H9 (cell line): ENCODE data around the gene DOCK2. TPM values are rescaled to one million over a fixed set of nuclear protein-coding genes. Genes with fewer than 3 reads are reported as not detected.

ENCODE experiments used
- DNase-seq: peaks from one replicate; pipeline ENCODE4 v3.0.0-alpha.2; 2017
- H2AFZ ChIP-seq: one replicate; pipeline ENCODE4 v1.6.1; 2013; ENCODE audit warnings: mild to moderate bottlenecking, low read length, control low read depth, moderate library complexity
- H2AK5ac ChIP-seq: 2 replicates; pipeline ENCODE4 v1.6.1; 2013; ENCODE audit warnings: low read length, control low read depth, mixed read lengths; ENCODE audit not compliant: insufficient read length
- H2BK120ac ChIP-seq: one replicate; pipeline ENCODE4 v1.6.1; 2013; ENCODE audit warnings: low read depth, mild to moderate bottlenecking, low read length, control low read depth, inconsistent platforms; ENCODE audit not compliant: poor library complexity, severe bottlenecking
- H2BK12ac ChIP-seq: 2 replicates; pipeline ENCODE4 v1.6.1; 2013; ENCODE audit warnings: low read length, control low read depth, mixed read lengths, low read depth; ENCODE audit not compliant: insufficient read length
- H2BK15ac ChIP-seq: 2 replicates; pipeline ENCODE4 v1.6.1; 2013; ENCODE audit warnings: low read depth, low read length, control low read depth
- H2BK20ac ChIP-seq: one replicate; pipeline ENCODE4 v1.6.1; 2013; ENCODE audit warnings: low read depth, mild to moderate bottlenecking, low read length, control low read depth, inconsistent platforms; ENCODE audit not compliant: poor library complexity, severe bottlenecking
- H2BK5ac ChIP-seq: 2 replicates; pipeline ENCODE4 v1.6.1; 2013; ENCODE audit warnings: low read length, control low read depth, mixed read lengths; ENCODE audit not compliant: insufficient read length
- H3K14ac ChIP-seq: 2 replicates; pipeline ENCODE4 v1.6.1; 2013; ENCODE audit warnings: low read length, control low read depth; ENCODE audit not compliant: insufficient read depth
- H3K18ac ChIP-seq: 2 replicates; pipeline ENCODE4 v1.6.1; 2013; ENCODE audit warnings: low read depth, mild to moderate bottlenecking, mixed read lengths, low read length, control low read depth; ENCODE audit not compliant: insufficient read length
- H3K23ac ChIP-seq: 2 replicates; pipeline ENCODE4 v1.6.1; 2013; ENCODE audit warnings: low read length, control low read depth, mixed read lengths, low read depth; ENCODE audit not compliant: insufficient read length
- H3K23me2 ChIP-seq: 2 replicates; pipeline ENCODE4 v1.6.1; 2013; ENCODE audit warnings: low read depth, mild to moderate bottlenecking, mixed read lengths, low read length, control low read depth; ENCODE audit not compliant: insufficient read length, poor library complexity, severe bottlenecking
- H3K27ac ChIP-seq: 2 replicates; pipeline ENCODE4 v1.5.1; 2013; ENCODE audit warnings: low read length, control low read depth, mixed read lengths, low read depth; ENCODE audit not compliant: insufficient read length
- H3K27me3 ChIP-seq: 2 replicates; pipeline ENCODE4 v1.6.1; 2013; ENCODE audit warnings: low read length, control low read depth, inconsistent platforms; ENCODE audit not compliant: insufficient read depth
- H3K4ac ChIP-seq: 2 replicates; pipeline ENCODE4 v1.6.1; 2013; ENCODE audit warnings: low read depth, mild to moderate bottlenecking, control low read depth, inconsistent platforms, low read length, moderate library complexity
- H3K4me1 ChIP-seq: 2 replicates; pipeline ENCODE4 v1.6.1; 2013; ENCODE audit warnings: low read length, control low read depth, inconsistent platforms; ENCODE audit not compliant: insufficient read depth
- H3K4me2 ChIP-seq: 2 replicates; pipeline ENCODE4 v1.6.1; 2013; ENCODE audit warnings: low read length, control low read depth, mixed read lengths; ENCODE audit not compliant: insufficient read length, insufficient read depth
- H3K56ac ChIP-seq: 2 replicates; pipeline ENCODE4 v1.6.1; 2013; ENCODE audit warnings: low read depth, mild to moderate bottlenecking, mixed read lengths, low read length, control low read depth; ENCODE audit not compliant: insufficient read length
- H3K79me1 ChIP-seq: 2 replicates; pipeline ENCODE4 v1.6.1; 2013; ENCODE audit warnings: low read depth, mild to moderate bottlenecking, moderate library complexity, low read length, control low read depth, inconsistent platforms; ENCODE audit not compliant: insufficient read depth, poor library complexity, severe bottlenecking
- H3K79me2 ChIP-seq: 2 replicates; pipeline ENCODE4 v1.6.1; 2013; ENCODE audit warnings: low read length, control low read depth, inconsistent platforms; ENCODE audit not compliant: insufficient read depth
- H3K9ac ChIP-seq: 2 replicates; pipeline ENCODE4 v1.6.1; 2013; ENCODE audit warnings: low read length, control low read depth, mixed read lengths; ENCODE audit not compliant: insufficient read length; ENCODE audit errors: extremely low read depth
- H3K9me3 ChIP-seq: one replicate; pipeline ENCODE4 v1.6.1; 2013; ENCODE audit warnings: low read depth, low read length, inconsistent platforms; ENCODE audit not compliant: control insufficient read depth
- H3T11ph ChIP-seq: one replicate; pipeline ENCODE4 v1.6.1; 2013; ENCODE audit warnings: mild to moderate bottlenecking, low read length, control low read depth, inconsistent platforms
- H4K20me1 ChIP-seq: one replicate; pipeline ENCODE4 v1.6.1; 2013; ENCODE audit not compliant: control insufficient read depth, insufficient read length, insufficient read depth
- H4K5ac ChIP-seq: 2 replicates; pipeline ENCODE4 v1.6.1; 2013; ENCODE audit warnings: low read depth, mild to moderate bottlenecking, mixed read lengths, low read length, control low read depth; ENCODE audit not compliant: insufficient read length
- H4K8ac ChIP-seq: replicated peaks from 2 replicates; pipeline ENCODE4 v1.6.1; 2013; ENCODE audit warnings: low read length, control low read depth, mixed read lengths, low read depth; ENCODE audit not compliant: insufficient read length
- H4K91ac ChIP-seq: 2 replicates; pipeline ENCODE4 v1.6.1; 2013; ENCODE audit warnings: low read depth, mild to moderate bottlenecking, moderate library complexity, mixed read lengths, low read length, control low read depth; ENCODE audit not compliant: insufficient read length
- H3K27ac Mint-ChIP-seq, 3 experiments: 2 replicates in 2 of 3; 3 replicates in 1 of 3; pipeline ENCODE4 v1.8.0; 2020 to 2021; ENCODE audit warnings: mixed read lengths in 3 of 3, mild to moderate bottlenecking in 1 of 3, moderate library complexity in 1 of 3
- H3K27me3 Mint-ChIP-seq: 2 replicates; pipeline ENCODE4 v1.8.0; 2021; ENCODE audit warnings: low read depth, mild to moderate bottlenecking, moderate library complexity, mixed read lengths
- H3K36me3 Mint-ChIP-seq, 3 experiments: 2 replicates in 2 of 3; 3 replicates in 1 of 3; pipeline ENCODE4 v1.8.0; 2020 to 2021; ENCODE audit warnings: low read depth in 3 of 3, mixed read lengths in 3 of 3; ENCODE audit not compliant: insufficient read depth in 1 of 3
- H3K4me1 Mint-ChIP-seq, 2 experiments: 2 replicates each; pipeline ENCODE4 v1.8.0; 2020; ENCODE audit warnings: mixed read lengths in 2 of 2
- H3K4me3 Mint-ChIP-seq, 2 experiments: 2 replicates in 1 of 2; 3 replicates in 1 of 2; pipeline ENCODE4 v1.8.0; 2020 to 2021; ENCODE audit warnings: mild to moderate bottlenecking in 2 of 2, mixed read lengths in 2 of 2, moderate library complexity in 1 of 2
- H3K9me3 Mint-ChIP-seq, 2 experiments: 2 replicates in 1 of 2; 3 replicates in 1 of 2; pipeline ENCODE4 v1.8.0; 2020; ENCODE audit warnings: mild to moderate bottlenecking in 2 of 2, mixed read lengths in 2 of 2, moderate library complexity in 1 of 2
- WGBS: extraction: QIAGEN DNeasy Blood & Tissue Kit; methylation state at CpG from one replicate; pipeline ENCODE4 v1.1.7; 2013; ENCODE audit warnings: missing lambda C conversion rate, low lambda C conversion rate, mixed read lengths; ENCODE audit not compliant: insufficient read length; ENCODE audit errors: extremely low coverage; 5-methylcytosine and 5-hydroxymethylcytosine counted together
- total RNA-seq: library from RNA; stranded (reverse); gene quantifications from 2 replicates; pipeline ENCODE4 v1.2.1, GENCODE V29; 2021
- TF ChIP-seq, protein P1 (sequence below): fragments of 200-600 bp; sonication (generic); conservative IDR thresholded peaks from 3 replicates; pipeline ENCODE4 v1.8.0; 2021; ENCODE audit warnings: antibody characterized with exemption, mild to moderate bottlenecking

The DOCK2 gene
- total RNA-seq, 1 experiment from 2014 or later = 7.8 TPM

DNA sequence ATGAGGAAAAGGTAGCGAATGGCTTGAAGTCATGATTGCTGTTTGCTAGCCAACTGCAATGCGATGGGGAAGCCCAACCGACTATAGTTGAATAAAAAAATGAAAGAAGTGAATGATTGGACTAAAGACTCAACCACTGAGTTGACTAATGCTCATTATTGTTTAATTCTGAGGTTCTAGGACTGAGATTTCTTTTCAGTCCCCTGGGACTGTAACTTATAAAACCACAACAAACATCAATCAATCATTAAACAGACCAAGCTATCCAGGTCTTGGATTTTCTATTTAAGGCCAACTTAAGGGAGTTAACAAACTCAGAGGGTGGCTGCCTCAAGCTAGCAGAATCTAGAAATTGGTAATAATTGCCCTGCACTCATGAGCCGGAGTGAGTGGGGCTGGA lies 154.2 kb downstream of the DOCK2 start:
- no CpG with 5 or more reads among the region's 4 CpGs for WGBS
- TF ChIP-seq, protein P1, sequence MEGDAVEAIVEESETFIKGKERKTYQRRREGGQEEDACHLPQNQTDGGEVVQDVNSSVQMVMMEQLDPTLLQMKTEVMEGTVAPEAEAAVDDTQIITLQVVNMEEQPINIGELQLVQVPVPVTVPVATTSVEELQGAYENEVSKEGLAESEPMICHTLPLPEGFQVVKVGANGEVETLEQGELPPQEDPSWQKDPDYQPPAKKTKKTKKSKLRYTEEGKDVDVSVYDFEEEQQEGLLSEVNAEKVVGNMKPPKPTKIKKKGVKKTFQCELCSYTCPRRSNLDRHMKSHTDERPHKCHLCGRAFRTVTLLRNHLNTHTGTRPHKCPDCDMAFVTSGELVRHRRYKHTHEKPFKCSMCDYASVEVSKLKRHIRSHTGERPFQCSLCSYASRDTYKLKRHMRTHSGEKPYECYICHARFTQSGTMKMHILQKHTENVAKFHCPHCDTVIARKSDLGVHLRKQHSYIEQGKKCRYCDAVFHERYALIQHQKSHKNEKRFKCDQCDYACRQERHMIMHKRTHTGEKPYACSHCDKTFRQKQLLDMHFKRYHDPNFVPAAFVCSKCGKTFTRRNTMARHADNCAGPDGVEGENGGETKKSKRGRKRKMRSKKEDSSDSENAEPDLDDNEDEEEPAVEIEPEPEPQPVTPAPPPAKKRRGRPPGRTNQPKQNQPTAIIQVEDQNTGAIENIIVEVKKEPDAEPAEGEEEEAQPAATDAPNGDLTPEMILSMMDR = no peak

More for the DNA sequence above, 154.2 kb downstream of the DOCK2 start:
- Histone ChIP-seq H3T11ph (no peak overlapping the region), H2BK120ac (no peak overlapping the region), H4K20me1 (no peaks in the 10 kb centered on the region), H3K79me2 (no peaks in the 10 kb centered on the region), H3K27me3 (no peaks in the 10 kb centered on the region), H4K5ac (no peak overlapping the region), H3K4ac (no peak overlapping the region), H3K79me1 (no peaks in the 10 kb centered on the region), H2BK5ac (no peak overlapping the region), H3K27ac (no peak overlapping the region), H3K9me3 (no peaks in the 10 kb centered on the region), H2BK20ac (no peak overlapping the region), H3K56ac (no peak overlapping the region), H3K4me2 (no peak overlapping the region), H2AFZ (no peak overlapping the region), H3K4me1 (no peaks in the 10 kb centered on the region), H2BK12ac (no peak overlapping the region), H4K91ac (no peak overlapping the region), H3K23me2 (no peaks in the 10 kb centered on the region), H3K18ac (no peak overlapping the region), H3K23ac (no peak overlapping the region), H2AK5ac (no peak overlapping the region), H3K14ac (no peak overlapping the region), H2BK15ac (no peak overlapping the region), H3K9ac (no peak overlapping the region), H4K8ac (no peak overlapping the region)
- H3K9me3 Mint-ChIP-seq = no peaks in the 10 kb centered on the region
- no peaks in the 10 kb centered on the region; the same call in 1 of the 2 replicates for H3K27me3 Mint-ChIP-seq
- H3K4me3 Mint-ChIP-seq = no peak overlapping the region
- H3K4me1 Mint-ChIP-seq = peaks cover 0 to 4% of the 10 kb centered on the region in 2 experiments; a peak in 2 of 4 replicates
- no peak overlapping the region for H3K27ac Mint-ChIP-seq
- H3K36me3 Mint-ChIP-seq = no peaks in the 10 kb centered on the region
- DNase-seq = no peak
